NOMO-1 (cell line): Measurements from ENCODE around the gene DEFB116.
"Not testable (repeated sequence)": the region's sequence is repeated elsewhere in the genome, so short reads cannot be mapped to it uniquely, and the experiment has no call there.

Experiments
- DNase-seq, 2 experiments: peaks; one replicate each; lab custom pipeline; 2025; ENCODE audit not compliant: unreplicated experiment in 2 of 2; lab: John Stamatoyannopoulos, UW

The DEFB116 gene, protein sequence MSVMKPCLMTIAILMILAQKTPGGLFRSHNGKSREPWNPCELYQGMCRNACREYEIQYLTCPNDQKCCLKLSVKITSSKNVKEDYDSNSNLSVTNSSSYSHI

GRCh38 chr20:31308535-31309162 is at the start of gene DEFB116:
Gene DEFB116 (minus strand): TSS chr20:31308585. CDS start chr20:31308585, 0 bp downstream.
- DNase-seq, result no peak

- DNase-seq, result no peak
These were observed 47.6 kb upstream of the DEFB116 start for GRCh38 chr20:31355981-31356380.

DNA sequence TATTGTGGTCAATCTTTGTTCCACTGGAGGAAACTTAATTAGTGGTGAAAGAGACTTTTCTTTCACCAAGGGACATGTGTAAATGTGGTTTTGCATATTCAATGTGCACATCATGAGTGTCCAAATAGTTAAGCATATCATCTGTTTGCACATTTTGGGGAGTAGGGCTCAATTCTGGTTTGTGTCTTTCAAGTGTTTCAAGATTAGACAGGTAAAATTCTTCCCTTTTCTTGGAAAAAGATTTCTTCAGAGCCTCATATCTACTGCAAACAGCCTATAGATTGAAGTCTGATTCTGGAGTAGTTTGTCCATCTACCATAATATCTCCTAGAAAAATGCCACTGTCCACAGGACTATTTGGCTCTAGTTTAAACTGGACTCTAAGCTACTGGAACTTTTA is 33.1 kb upstream of the DEFB116 start:
- no peak for DNase-seq

- no peak for DNase-seq
These were observed 22.5 kb upstream of the DEFB116 start for GRCh38 chr20:31330893-31331292.

GRCh38 chr20:31322504-31322903 is 14.1 kb upstream of the DEFB116 start:
- DNase-seq, result no peak

DNA sequence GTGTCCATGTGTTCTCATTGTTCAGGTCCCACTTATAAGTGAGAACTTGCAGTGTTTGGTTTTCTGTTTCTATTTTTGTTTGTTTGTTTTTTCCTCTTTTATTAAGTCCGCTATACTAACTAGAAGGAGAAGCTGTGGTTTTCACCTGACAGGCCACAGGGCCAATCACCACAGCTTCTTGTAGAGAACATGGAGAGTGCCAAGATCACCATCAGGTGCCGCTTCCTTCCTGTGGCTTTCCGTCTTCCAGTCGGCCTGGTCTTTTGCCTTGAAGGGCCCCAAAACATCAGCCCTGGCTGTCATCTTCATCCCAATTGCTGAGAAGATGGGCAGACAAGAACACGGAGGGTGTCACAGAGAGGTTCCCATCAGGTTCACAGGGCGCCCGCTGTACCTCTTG is 23.4 kb downstream of the DEFB116 start:
- not testable (repeated sequence) for DNase-seq

DNA sequence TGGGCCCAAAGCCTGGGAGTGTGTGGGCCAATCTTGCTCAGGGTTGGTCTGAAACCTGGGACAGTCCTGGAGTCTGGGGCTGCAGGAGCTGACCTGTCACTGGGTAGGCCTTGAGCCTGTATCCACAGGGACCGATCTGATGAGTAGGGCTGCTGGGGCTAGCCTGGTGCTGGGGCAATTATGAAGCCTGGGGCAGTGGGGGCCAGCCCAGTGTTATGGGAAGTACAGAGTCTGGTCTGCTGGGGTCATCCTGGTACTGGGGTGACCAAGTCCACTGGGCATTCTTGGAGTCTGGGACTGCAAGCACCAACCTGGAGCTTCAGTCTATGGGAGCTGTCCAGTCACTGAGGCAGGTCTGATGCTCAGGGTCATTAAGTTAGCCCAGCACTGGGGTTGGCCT is 30.2 kb downstream of the DEFB116 start:
- DNase-seq, result no peak

GRCh38 chr20:31274441-31274840 is 33.9 kb downstream of the DEFB116 start:
- no peak for DNase-seq

GRCh38 chr20:31260326-31260932 is 48.0 kb downstream of the DEFB116 start:
- peak; percentile 1 to 20 for DNase-seq

- DNase-seq, result no peak
These were observed 51.0 kb downstream of the DEFB116 start, which contains the start of gene DEFB115 for GRCh38 chr20:31257364-31257763. Gene DEFB115 (plus strand): TSS chr20:31257664. CDS start chr20:31257664, 0 bp downstream.

GRCh38 chr20:31256959-31257358 is 51.4 kb downstream of the DEFB116 start:
- DNase-seq, result no peak
